Lung (tissue), 12 donors: Measurements from ENCODE around the gene CPZ. TPM values are rescaled to one million over a fixed set of nuclear protein-coding genes. Genes with fewer than 3 reads are reported as not detected.
"Not testable (repeated sequence)": the region's sequence is repeated elsewhere in the genome, so short reads cannot be mapped to it uniquely, and the experiment has no call there.

Experiments
- ATAC-seq: fragments of 200-7000 bp; cut with Tn5 transposase; one replicate; pipeline ENCODE4 v1.9.1; 2020; ENCODE audit warnings: moderate number of reproducible peaks; ENCODE audit not compliant: insufficient read depth, low FRiP score
- DNase-seq, 3 donors: peaks; one replicate each; pipeline ENCODE4 v3.0.0-alpha.2; 2013 to 2017
- H3K27ac ChIP-seq, 2 donors: one replicate each; pipeline ENCODE4 v1.5.1; 2013; ENCODE audit warnings: mild to moderate bottlenecking in 2 of 2, moderate library complexity in 2 of 2, control low read depth in 1 of 2, inconsistent platforms in 1 of 2, low read depth in 1 of 2, low read length in 1 of 2
- H3K27me3 ChIP-seq, 3 donors: one replicate each; pipeline ENCODE4 v1.5.1; 2013; ENCODE audit warnings: low read length in 2 of 3; ENCODE audit not compliant: control insufficient read depth in 3 of 3, insufficient read depth in 3 of 3
- H3K36me3 ChIP-seq, 4 donors: one replicate each; pipeline ENCODE4 v1.5.1; 2013; ENCODE audit warnings: low read length in 4 of 4, mild to moderate bottlenecking in 1 of 4, moderate library complexity in 1 of 4; ENCODE audit not compliant: control insufficient read depth in 4 of 4, insufficient read depth in 4 of 4
- H3K4me1 ChIP-seq, 5 donors: one replicate each; pipeline ENCODE4 v1.5.1; 2013; ENCODE audit warnings: low read length in 5 of 5, mild to moderate bottlenecking in 2 of 5, moderate library complexity in 1 of 5; ENCODE audit not compliant: control insufficient read depth in 5 of 5, insufficient read depth in 5 of 5
- H3K4me3 ChIP-seq: one replicate; pipeline ENCODE4 v1.5.1; 2013; ENCODE audit warnings: mild to moderate bottlenecking, control low read depth, moderate library complexity
- H3K9ac ChIP-seq, 2 donors: one replicate each; pipeline ENCODE4 v1.5.1; 2013; ENCODE audit warnings: low read length in 2 of 2, control low read depth in 1 of 2; ENCODE audit not compliant: insufficient read depth in 1 of 2
- H3K9me3 ChIP-seq, 4 donors: one replicate each; pipeline ENCODE4 v1.5.1; 2013; ENCODE audit warnings: low read length in 3 of 4, mild to moderate bottlenecking in 1 of 4, moderate library complexity in 1 of 4; ENCODE audit not compliant: control insufficient read depth in 4 of 4, insufficient read depth in 3 of 4
- CTCF ChIP-seq: IDR thresholded peaks from 2 replicates; pipeline ENCODE4 v1.5.1; 2012; ENCODE audit warnings: mild to moderate bottlenecking; ENCODE audit errors: control extremely low read depth, extremely low read depth
- WGBS, 2 donors: extraction: QIAGEN DNeasy Blood & Tissue Kit; methylation state at CpG; one replicate each; pipeline ENCODE4 v1.1.7; 2013; 5-methylcytosine and 5-hydroxymethylcytosine counted together
- polyA plus RNA-seq, 2 donors: library from polyadenylated mRNA; stranded (reverse); fragments of 200-250 nt; gene quantifications; one replicate each; pipeline ENCODE4 v1.2.1, GENCODE V29; 2013
- total RNA-seq, 2 donors: library from RNA; depleted of rRNA in 1 of 2; stranded (reverse); fragments of >200 nt in 1 of 2; gene quantifications; one replicate each; pipeline ENCODE4 v1.2.1, GENCODE V29; 2014 to 2021
- donor health status: control.
- donor health status: control.
- donor health status: Bipolar disorder and iron deficiency.
- donor health status: healthy.
- donor health status: DM: yes; HTN: yes; CAD: no.

The CPZ gene
- total and polyA plus RNA-seq, 4 donors = 1.4 to 5.5 (median 2.7) TPM

GRCh38 chr4:8618421-8618820, 25.9 kb downstream of the CPZ start:
- no peak for DNase-seq
- 86 to 90% methylated on average over 15 of the region's 15 CpGs for WGBS, 2 donors

GRCh38 chr4:8618961-8619720, 26.6 kb downstream of the CPZ start:
- no peak for ATAC-seq
- no peaks in the 10 kb centered on the region for H3K4me1 ChIP-seq
- no peaks in the 10 kb centered on the region for H3K9me3 ChIP-seq
- H3K36me3 ChIP-seq = no peaks in the 10 kb centered on the region
- no peak for TF ChIP-seq CTCF
- no peak for DNase-seq
- H3K27me3 ChIP-seq = no peaks in the 10 kb centered on the region
- H3K27ac ChIP-seq = no peak overlapping the region
- WGBS, 2 donors = 87 to 95% methylated on average over 28 of the region's 28 CpGs
- no peak overlapping the region for H3K9ac ChIP-seq
- H3K4me3 ChIP-seq = no peak overlapping the region

More at GRCh38 chr4:8618421-8618820, 25.9 kb downstream of the CPZ start:
- Histone ChIP-seq H3K9ac (no peak overlapping the region), H3K4me1 (no peaks in the 10 kb centered on the region), H3K9me3 (no peaks in the 10 kb centered on the region), H3K4me3 (no peak overlapping the region), H3K27me3 (no peaks in the 10 kb centered on the region), H3K27ac (no peak overlapping the region), H3K36me3 (no peaks in the 10 kb centered on the region)
- no peak for TF ChIP-seq CTCF
- ATAC-seq = no peak

GRCh38 chr4:8621135-8621534, 28.6 kb downstream of the CPZ start:
- not testable (repeated sequence) for H3K27me3 ChIP-seq, H3K9ac ChIP-seq, H3K27ac ChIP-seq, ATAC-seq, H3K36me3 ChIP-seq, DNase-seq, H3K4me3 ChIP-seq, H3K4me1 ChIP-seq, H3K9me3 ChIP-seq
- WGBS, 2 donors = 73 to 85% methylated on average over 10 to 13 of the region's 14 CpGs

- not testable (repeated sequence) for H3K9ac ChIP-seq, H3K4me3 ChIP-seq, DNase-seq, H3K27me3 ChIP-seq, H3K36me3 ChIP-seq, H3K9me3 ChIP-seq, H3K27ac ChIP-seq, H3K4me1 ChIP-seq, ATAC-seq
- no CpG with 5 or more reads among the region's 29 CpGs for WGBS, 2 donors
Observed at GRCh38 chr4:8624601-8625272, 32.2 kb downstream of the CPZ start.

- WGBS, 2 donors = no CpG with 5 or more reads among the region's 29 CpGs
- not testable (repeated sequence) for H3K9me3 ChIP-seq, H3K27ac ChIP-seq, H3K36me3 ChIP-seq, DNase-seq, H3K27me3 ChIP-seq, H3K4me1 ChIP-seq, H3K9ac ChIP-seq, ATAC-seq, H3K4me3 ChIP-seq
Observed at GRCh38 chr4:8630240-8630905, 37.8 kb downstream of the CPZ start.

GRCh38 chr4:8631896-8632295, 39.3 kb downstream of the CPZ start:
- not testable (repeated sequence) for H3K36me3 ChIP-seq, ATAC-seq, H3K27me3 ChIP-seq, H3K9ac ChIP-seq, DNase-seq, H3K27ac ChIP-seq, H3K4me1 ChIP-seq, H3K4me3 ChIP-seq, H3K9me3 ChIP-seq
- WGBS, 2 donors = 84 to 100% methylated on average over 3 to 4 of the region's 6 CpGs
